SK-N-SH treated with all-trans-retinoic acid at 6 μM for 48 hours (cell line): ENCODE measurements around the gene ABCA7.

Experiments
- ATAC-seq: fragments of 200-7000 bp; cut with Tn5 transposase; 3 replicates; pipeline ENCODE4 v1.9.1; 2020; ENCODE audit warnings: mild to moderate bottlenecking, moderate library complexity
- ARNTL ChIP-seq: fragments of 450-650 bp; formaldehyde crosslinking; IDR thresholded peaks from 2 replicates; pipeline ENCODE4 v1.5.0; 2020; ENCODE audit warnings: low read depth, mild to moderate bottlenecking, moderate library complexity, borderline replicate concordance
- BACH2 ChIP-seq: fragments of 250-450 bp; sonication (Bioruptor Pico); IDR thresholded peaks from 2 replicates; pipeline ENCODE4 v1.9.0; 2021; ENCODE audit warnings: mild to moderate bottlenecking, borderline replicate concordance
- CSDC2 ChIP-seq: fragments of 250-450 bp; sonication (Bioruptor Pico); IDR thresholded peaks from 2 replicates; pipeline ENCODE4 v1.5.0; 2020; ENCODE audit warnings: mild to moderate bottlenecking, moderate library complexity
- GLIS3 ChIP-seq: fragments of 250-450 bp; sonication (Bioruptor Pico); IDR thresholded peaks from 2 replicates; pipeline ENCODE4 v1.5.0; 2020; ENCODE audit warnings: mild to moderate bottlenecking, moderate library complexity
- OSR1 ChIP-seq: fragments of 250-450 bp; sonication (Bioruptor Pico); IDR thresholded peaks from 2 replicates; pipeline ENCODE4 v1.8.0; 2022; ENCODE audit warnings: moderate library complexity, mild to moderate bottlenecking, inconsistent platforms
- PPARA ChIP-seq: fragments of 250-450 bp; sonication (Bioruptor Pico); IDR thresholded peaks from 2 replicates; pipeline ENCODE4 v1.5.0; 2020; ENCODE audit warnings: mild to moderate bottlenecking, borderline replicate concordance
- RARB ChIP-seq: fragments of 250-450 bp; sonication (Bioruptor Pico); IDR thresholded peaks from 2 replicates; pipeline ENCODE4 v1.8.0; 2021; ENCODE audit warnings: mild to moderate bottlenecking, moderate library complexity
- SNAI2 ChIP-seq: fragments of 250-450 bp; sonication (Bioruptor Pico); IDR thresholded peaks from 2 replicates; pipeline ENCODE4 v1.5.0; 2020; ENCODE audit warnings: mild to moderate bottlenecking, moderate library complexity
- TCF4 ChIP-seq: fragments of 250-450 bp; sonication (Bioruptor Pico); IDR thresholded peaks from 2 replicates; pipeline ENCODE4 v1.8.0; 2021; ENCODE audit warnings: mild to moderate bottlenecking, moderate library complexity, borderline replicate concordance
- TOX ChIP-seq: fragments of 250-450 bp; sonication (Bioruptor Pico); IDR thresholded peaks from 2 replicates; pipeline ENCODE4 v1.8.0; 2021; ENCODE audit warnings: mild to moderate bottlenecking, moderate library complexity, borderline replicate concordance
- ZFP3 ChIP-seq: fragments of 250-450 bp; sonication (Bioruptor Pico); IDR thresholded peaks from 2 replicates; pipeline ENCODE4 v1.5.0; 2020; ENCODE audit warnings: mild to moderate bottlenecking, moderate library complexity
- ZNF565 ChIP-seq: fragments of 450-650 bp; formaldehyde crosslinking; conservative IDR thresholded peaks from 2 replicates; pipeline ENCODE4 v1.5.0; 2020; ENCODE audit warnings: low read depth, mild to moderate bottlenecking, moderate library complexity
- ZNF70 ChIP-seq: fragments of 450-650 bp; formaldehyde crosslinking; IDR thresholded peaks from 2 replicates; pipeline ENCODE4 v1.5.0; 2020; ENCODE audit warnings: mild to moderate bottlenecking, moderate library complexity
- ZNF8 ChIP-seq: fragments of 450-650 bp; formaldehyde crosslinking; IDR thresholded peaks from 2 replicates; pipeline ENCODE4 v1.5.0; 2020; ENCODE audit warnings: mild to moderate bottlenecking, moderate library complexity
- TF ChIP-seq, protein P1 (sequence below): fragments of 250-450 bp; sonication (Bioruptor Pico); IDR thresholded peaks from 2 replicates; pipeline ENCODE4 v1.8.0; 2020; ENCODE audit warnings: mild to moderate bottlenecking, moderate library complexity, borderline replicate concordance
- TF ChIP-seq, protein P2 (sequence below): fragments of 250-450 bp; sonication (Bioruptor Pico); IDR thresholded peaks from 2 replicates; pipeline ENCODE4 v1.5.0; 2020; ENCODE audit warnings: mild to moderate bottlenecking, moderate library complexity
- TF ChIP-seq, protein P3 (sequence below): fragments of 250-450 bp; sonication (Bioruptor Pico); IDR thresholded peaks from 2 replicates; pipeline ENCODE4 v1.5.1; 2020; ENCODE audit warnings: low read depth, mild to moderate bottlenecking, moderate library complexity
- TF ChIP-seq, protein P4 (sequence below): fragments of 250-450 bp; sonication (Bioruptor Pico); IDR thresholded peaks from 2 replicates; pipeline ENCODE4 v1.5.1; 2021; ENCODE audit warnings: mild to moderate bottlenecking, moderate library complexity
- TF ChIP-seq, protein P5 (sequence below): fragments of 250-450 bp; sonication (Bioruptor Pico); IDR thresholded peaks from 2 replicates; pipeline ENCODE4 v1.8.0; 2021; ENCODE audit warnings: low read depth, mild to moderate bottlenecking, moderate library complexity, borderline replicate concordance

Gene ABCA7

DNA sequence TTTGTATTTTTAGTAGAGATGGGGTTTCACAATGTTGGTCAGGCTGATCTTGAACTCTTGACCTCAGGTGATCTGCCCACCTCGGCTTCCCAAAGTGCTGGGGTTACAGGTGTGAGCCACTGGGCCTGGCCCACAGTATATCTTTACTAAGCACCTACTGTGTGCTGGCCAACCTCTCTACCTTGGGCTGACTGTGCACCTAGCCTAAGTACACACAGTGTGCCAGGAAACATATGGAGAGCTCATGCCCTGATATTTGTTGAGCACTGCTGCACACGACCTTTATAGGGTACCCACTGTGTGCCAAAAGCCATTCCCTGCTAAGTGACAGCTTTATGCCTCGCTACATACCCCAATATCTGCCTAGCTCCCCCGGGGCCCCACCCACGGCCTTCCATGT lies 20.8 kb downstream of the ABCA7 start:
- ATAC-seq, result no peak
- TF ChIP-seq ZNF565 (CRISPR knock-in tag), result no peak
- TF ChIP-seq, protein P1, sequence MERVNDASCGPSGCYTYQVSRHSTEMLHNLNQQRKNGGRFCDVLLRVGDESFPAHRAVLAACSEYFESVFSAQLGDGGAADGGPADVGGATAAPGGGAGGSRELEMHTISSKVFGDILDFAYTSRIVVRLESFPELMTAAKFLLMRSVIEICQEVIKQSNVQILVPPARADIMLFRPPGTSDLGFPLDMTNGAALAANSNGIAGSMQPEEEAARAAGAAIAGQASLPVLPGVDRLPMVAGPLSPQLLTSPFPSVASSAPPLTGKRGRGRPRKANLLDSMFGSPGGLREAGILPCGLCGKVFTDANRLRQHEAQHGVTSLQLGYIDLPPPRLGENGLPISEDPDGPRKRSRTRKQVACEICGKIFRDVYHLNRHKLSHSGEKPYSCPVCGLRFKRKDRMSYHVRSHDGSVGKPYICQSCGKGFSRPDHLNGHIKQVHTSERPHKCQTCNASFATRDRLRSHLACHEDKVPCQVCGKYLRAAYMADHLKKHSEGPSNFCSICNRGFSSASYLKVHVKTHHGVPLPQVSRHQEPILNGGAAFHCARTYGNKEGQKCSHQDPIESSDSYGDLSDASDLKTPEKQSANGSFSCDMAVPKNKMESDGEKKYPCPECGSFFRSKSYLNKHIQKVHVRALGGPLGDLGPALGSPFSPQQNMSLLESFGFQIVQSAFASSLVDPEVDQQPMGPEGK (CRISPR knock-in tag), result no peak
- TF ChIP-seq, protein P2, sequence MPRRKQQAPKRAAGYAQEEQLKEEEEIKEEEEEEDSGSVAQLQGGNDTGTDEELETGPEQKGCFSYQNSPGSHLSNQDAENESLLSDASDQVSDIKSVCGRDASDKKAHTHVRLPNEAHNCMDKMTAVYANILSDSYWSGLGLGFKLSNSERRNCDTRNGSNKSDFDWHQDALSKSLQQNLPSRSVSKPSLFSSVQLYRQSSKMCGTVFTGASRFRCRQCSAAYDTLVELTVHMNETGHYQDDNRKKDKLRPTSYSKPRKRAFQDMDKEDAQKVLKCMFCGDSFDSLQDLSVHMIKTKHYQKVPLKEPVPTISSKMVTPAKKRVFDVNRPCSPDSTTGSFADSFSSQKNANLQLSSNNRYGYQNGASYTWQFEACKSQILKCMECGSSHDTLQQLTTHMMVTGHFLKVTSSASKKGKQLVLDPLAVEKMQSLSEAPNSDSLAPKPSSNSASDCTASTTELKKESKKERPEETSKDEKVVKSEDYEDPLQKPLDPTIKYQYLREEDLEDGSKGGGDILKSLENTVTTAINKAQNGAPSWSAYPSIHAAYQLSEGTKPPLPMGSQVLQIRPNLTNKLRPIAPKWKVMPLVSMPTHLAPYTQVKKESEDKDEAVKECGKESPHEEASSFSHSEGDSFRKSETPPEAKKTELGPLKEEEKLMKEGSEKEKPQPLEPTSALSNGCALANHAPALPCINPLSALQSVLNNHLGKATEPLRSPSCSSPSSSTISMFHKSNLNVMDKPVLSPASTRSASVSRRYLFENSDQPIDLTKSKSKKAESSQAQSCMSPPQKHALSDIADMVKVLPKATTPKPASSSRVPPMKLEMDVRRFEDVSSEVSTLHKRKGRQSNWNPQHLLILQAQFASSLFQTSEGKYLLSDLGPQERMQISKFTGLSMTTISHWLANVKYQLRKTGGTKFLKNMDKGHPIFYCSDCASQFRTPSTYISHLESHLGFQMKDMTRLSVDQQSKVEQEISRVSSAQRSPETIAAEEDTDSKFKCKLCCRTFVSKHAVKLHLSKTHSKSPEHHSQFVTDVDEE (CRISPR knock-in tag), result no peak

DNA sequence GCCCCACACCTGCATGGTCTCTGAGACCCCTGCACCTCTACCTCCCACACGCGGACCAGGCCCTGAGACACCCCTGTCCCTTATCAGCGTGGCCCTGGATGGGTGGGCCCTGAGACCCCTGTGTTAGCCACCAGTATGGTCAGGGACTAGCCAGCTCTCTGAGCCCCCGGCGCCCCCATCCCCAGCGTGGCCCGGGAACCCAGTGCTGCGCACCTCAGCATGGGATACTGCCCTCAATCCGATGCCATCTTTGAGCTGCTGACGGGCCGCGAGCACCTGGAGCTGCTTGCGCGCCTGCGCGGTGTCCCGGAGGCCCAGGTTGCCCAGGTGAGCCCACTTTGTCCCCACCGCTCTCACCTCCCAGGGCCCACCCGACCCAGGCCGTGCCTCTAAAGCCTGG lies 22.1 kb downstream of the ABCA7 start:
- TF ChIP-seq TCF4 (CRISPR knock-in tag) (no peak), SNAI2 (CRISPR knock-in tag) (no peak), ZNF70 (CRISPR knock-in tag) (no peak), RARB (CRISPR knock-in tag) (no peak), PPARA (CRISPR knock-in tag) (no peak), ARNTL (CRISPR knock-in tag) (no peak), BACH2 (CRISPR knock-in tag) (no peak), ZNF8 (CRISPR knock-in tag) (no peak), GLIS3 (CRISPR knock-in tag) (no peak), ZFP3 (CRISPR knock-in tag) (no peak)
- TF ChIP-seq, protein P1 (CRISPR knock-in tag), result no peak
- TF ChIP-seq, protein P3, sequence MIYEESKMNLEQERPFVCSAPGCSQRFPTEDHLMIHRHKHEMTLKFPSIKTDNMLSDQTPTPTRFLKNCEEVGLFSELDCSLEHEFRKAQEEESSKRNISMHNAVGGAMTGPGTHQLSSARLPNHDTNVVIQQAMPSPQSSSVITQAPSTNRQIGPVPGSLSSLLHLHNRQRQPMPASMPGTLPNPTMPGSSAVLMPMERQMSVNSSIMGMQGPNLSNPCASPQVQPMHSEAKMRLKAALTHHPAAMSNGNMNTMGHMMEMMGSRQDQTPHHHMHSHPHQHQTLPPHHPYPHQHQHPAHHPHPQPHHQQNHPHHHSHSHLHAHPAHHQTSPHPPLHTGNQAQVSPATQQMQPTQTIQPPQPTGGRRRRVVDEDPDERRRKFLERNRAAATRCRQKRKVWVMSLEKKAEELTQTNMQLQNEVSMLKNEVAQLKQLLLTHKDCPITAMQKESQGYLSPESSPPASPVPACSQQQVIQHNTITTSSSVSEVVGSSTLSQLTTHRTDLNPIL (CRISPR knock-in tag), result no peak
- TF ChIP-seq, protein P4, sequence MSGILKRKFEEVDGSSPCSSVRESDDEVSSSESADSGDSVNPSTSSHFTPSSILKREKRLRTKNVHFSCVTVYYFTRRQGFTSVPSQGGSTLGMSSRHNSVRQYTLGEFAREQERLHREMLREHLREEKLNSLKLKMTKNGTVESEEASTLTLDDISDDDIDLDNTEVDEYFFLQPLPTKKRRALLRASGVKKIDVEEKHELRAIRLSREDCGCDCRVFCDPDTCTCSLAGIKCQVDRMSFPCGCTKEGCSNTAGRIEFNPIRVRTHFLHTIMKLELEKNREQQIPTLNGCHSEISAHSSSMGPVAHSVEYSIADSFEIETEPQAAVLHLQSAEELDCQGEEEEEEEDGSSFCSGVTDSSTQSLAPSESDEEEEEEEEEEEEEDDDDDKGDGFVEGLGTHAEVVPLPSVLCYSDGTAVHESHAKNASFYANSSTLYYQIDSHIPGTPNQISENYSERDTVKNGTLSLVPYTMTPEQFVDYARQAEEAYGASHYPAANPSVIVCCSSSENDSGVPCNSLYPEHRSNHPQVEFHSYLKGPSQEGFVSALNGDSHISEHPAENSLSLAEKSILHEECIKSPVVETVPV (CRISPR knock-in tag), result no peak
- TF ChIP-seq, protein P2 (CRISPR knock-in tag), result no peak
- no peak for ATAC-seq

DNA sequence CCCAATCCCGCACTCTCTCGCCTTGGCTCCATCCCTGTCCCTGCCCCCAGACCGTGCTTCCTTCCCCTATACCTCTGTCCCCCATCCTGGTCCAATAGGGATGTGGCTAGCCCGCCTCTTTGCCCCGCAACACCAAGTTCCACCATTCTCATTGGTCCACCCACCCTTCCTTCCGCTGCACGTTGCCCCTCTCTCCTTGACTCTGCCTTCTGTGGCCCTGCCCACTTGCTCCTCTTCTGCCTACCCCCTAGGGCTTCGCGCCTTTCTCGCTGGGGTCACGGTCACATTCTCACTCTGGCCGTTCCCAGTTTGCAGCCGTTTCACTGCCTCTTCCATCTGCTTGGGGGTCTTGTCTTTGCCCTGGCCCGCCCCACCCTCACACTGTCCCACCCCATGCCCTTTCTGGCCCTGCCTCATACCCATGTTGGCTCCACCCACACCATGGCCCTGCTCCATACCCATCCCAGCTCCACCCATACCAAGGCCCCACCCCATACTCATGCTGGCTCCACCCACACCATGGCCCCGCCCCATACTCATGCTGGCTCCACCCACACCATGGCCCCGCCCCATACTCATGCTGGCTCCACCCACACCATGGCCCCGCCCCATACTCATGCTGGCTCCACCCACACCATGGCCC lies 22.6 kb downstream of the ABCA7 start:
- no peak for ATAC-seq
- TF ChIP-seq OSR1 (CRISPR knock-in tag) (no peak), SNAI2 (CRISPR knock-in tag) (no peak), CSDC2 (no peak), TOX (no peak), GLIS3 (CRISPR knock-in tag) (no peak)
- TF ChIP-seq, protein P2 (CRISPR knock-in tag), result no peak
- TF ChIP-seq, protein P5, sequence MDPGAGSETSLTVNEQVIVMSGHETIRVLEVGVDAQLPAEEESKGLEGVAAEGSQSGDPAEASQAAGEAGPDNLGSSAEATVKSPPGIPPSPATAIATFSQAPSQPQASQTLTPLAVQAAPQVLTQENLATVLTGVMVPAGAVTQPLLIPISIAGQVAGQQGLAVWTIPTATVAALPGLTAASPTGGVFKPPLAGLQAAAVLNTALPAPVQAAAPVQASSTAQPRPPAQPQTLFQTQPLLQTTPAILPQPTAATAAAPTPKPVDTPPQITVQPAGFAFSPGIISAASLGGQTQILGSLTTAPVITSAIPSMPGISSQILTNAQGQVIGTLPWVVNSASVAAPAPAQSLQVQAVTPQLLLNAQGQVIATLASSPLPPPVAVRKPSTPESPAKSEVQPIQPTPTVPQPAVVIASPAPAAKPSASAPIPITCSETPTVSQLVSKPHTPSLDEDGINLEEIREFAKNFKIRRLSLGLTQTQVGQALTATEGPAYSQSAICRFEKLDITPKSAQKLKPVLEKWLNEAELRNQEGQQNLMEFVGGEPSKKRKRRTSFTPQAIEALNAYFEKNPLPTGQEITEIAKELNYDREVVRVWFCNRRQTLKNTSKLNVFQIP, result no peak
